ENCODE data around the gene TMC3.

GRCh38 chr15:81311752-81312464, 62.1 kb downstream of the TMC3 start:
- TF ChIP-seq, protein P1, sequence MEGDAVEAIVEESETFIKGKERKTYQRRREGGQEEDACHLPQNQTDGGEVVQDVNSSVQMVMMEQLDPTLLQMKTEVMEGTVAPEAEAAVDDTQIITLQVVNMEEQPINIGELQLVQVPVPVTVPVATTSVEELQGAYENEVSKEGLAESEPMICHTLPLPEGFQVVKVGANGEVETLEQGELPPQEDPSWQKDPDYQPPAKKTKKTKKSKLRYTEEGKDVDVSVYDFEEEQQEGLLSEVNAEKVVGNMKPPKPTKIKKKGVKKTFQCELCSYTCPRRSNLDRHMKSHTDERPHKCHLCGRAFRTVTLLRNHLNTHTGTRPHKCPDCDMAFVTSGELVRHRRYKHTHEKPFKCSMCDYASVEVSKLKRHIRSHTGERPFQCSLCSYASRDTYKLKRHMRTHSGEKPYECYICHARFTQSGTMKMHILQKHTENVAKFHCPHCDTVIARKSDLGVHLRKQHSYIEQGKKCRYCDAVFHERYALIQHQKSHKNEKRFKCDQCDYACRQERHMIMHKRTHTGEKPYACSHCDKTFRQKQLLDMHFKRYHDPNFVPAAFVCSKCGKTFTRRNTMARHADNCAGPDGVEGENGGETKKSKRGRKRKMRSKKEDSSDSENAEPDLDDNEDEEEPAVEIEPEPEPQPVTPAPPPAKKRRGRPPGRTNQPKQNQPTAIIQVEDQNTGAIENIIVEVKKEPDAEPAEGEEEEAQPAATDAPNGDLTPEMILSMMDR (IDR thresholded peaks at IDR 0.05), result no peak
- TF ChIP-seq POLR2A (IDR thresholded peaks at IDR 0.05) (no peak), EP300 (IDR thresholded peaks at IDR 0.05) (no peak)
